HG02870 (cell line): ENCODE data around the gene DLG2.

Source experiments
- ATAC-seq: cut with Tn5 transposase; IDR thresholded peaks from one replicate; pipeline ENCODE4 v1.9.1; 2021; ENCODE audit warnings: mild to moderate bottlenecking, moderate library complexity; ENCODE audit not compliant: unreplicated experiment

Gene DLG2

DNA sequence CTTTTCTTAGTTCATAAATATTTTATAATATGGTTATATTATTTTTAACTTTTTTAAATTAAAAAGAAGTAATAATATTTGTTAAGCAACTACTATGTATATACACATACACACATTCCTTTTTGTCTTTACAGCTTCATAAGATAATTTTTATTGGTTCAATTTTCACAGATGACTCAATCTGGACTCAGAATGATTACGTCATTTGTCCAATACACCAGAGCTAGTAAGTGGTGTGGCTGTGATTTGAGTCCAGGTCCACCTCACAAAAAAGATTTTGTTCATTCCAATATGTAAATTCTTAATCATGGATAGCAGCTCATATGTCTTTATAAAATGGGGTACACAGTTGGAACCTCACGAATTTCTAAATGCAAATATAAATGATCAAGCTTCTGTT is 1014.5 kb downstream of the DLG2 start:
- no peak for ATAC-seq

DNA sequence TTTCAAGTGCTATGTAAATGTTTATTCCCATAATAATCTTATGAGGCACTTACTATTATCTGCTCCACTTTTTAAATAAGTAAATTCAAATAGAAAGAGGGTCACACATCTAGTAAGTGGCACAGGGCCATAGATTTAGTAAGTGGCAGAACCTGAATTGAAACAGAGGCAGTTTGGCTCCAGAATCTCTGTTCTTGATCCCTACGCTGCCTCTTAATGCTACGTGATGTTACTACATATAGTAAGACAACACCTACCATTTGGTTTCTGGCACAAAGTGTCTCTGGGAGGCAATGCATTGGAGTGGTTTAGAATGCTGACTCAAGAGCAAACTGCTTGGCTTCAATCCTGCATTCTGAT is 1018.3 kb downstream of the DLG2 start:
- ATAC-seq: no peak

DNA sequence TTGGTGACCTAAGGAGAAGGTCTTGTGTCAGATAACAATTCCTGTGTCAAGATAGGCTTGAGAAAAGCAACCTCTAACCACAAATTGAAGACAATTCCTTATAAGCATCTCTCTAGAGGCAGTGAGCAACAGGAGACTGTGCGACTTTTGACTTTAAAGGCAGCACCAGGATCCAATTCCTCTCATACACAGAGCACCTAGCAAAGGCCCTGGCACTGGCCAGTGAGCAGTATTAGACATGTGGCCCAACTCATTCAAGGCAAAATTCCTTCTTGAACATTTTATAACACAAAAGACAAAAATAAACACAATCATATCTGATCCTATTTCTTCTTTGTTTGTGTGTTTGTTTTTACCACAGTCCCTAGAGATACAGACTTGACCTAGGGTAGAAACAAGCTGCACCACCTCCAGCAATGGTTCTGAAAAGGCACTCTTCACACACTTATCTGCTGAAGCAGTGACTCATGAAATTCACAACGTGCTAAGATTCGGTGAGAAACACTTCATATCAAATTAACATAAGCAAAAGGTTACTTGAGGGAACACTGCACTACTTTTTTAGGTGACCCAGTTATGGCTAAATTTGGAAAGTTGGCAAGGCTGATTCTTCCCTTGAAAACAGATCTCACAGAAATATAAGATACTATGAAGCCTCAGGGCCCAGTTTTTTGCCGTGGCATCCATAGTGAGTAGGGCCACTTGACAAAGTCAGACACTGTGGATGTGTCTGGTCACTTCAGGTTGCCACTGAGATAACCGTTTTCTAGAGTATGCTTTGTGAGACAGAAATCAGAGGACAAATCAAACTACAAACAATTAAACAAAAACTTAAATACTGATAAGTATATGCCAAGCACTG is 1018.9 kb downstream of the DLG2 start:
- no peak for ATAC-seq

DNA sequence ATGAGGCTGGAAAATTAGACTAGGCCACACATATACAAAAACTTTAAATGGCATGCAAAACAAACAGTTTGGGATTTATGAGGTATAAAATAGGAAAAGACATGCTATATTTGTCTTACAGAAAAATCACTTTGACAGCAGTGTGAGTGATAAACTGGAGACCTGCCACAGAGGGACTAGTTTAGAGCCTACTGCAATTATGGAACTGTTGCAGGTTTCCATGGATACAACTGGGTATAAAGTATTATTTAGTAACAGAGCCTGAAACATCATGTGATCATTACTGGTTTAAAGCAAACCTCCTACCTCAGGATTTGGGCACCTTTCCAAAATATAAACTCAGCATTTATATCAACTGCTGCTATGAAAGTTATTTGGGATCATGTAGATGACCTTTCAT is 1032.5 kb downstream of the DLG2 start:
- no peak for ATAC-seq

DNA sequence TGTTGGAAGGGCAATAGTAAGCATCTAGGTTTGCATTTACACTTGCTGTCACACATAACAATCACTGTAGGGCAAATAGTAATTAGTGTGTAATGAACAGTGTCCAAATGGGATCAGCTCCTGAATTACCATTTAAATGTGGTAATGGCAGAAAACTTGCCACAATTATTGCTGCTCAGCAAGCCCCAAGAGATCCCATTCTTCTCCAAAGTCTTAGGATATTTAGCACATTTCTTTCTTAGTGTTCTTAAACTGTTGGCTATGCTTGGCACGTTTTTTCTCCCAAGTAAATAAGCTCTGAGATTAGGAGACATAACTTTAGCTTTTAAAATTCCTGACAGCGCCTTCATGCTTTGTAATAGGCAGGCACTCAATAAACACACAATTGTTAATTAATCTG is 1037.0 kb downstream of the DLG2 start:
- ATAC-seq: no peak

DNA sequence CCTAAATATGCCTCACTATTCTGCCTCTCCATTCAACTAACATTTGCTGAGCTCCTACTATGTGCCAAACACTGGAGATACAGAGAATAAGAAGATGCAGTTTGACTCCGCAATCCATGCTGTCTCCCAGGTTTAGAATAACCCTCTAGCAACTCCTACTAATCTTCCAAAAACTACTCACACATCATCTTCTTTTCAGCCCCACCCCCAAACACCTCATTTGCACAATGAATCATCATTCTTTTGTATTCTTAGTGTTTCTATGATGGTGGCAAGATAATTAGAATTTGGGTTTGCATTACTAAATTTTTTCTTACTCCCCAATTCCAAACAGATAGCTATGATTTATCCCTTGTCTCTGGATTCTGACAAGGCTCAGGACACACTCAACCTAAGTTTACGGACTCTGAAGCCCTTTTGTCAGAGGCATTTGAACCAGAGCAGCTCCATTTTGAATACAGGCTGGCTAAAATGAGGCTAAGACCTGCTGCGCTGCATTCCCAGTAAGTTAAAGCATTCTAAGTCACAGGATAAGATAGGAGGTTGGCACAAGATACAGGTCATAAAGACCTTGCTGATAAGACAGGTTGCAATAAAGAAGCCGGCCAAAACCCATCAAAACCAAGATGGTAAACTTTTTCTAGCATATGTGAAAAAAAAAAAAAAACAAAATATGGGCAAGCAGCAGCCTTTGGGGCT is 1038.9 kb downstream of the DLG2 start:
- ATAC-seq: no peak

DNA sequence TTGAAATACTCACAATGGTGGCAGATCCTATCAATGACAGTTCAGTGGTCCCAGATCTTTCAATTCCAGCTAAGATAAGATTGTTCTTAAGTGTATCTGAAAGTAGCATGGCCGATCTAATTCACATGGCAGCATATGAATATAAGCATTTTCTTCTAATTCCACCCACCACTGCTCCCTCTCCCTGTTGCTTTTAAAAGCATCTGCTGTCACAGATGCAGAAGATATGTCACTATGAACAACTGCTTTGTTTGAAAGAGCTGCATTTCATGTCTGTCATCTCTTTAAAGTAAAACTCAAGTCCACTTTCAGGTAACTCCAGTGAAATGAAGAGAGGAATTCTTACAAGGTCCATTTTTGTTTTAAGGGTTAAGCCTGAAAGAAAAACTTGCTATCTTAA is 1044.0 kb downstream of the DLG2 start:
- no peak for ATAC-seq

DNA sequence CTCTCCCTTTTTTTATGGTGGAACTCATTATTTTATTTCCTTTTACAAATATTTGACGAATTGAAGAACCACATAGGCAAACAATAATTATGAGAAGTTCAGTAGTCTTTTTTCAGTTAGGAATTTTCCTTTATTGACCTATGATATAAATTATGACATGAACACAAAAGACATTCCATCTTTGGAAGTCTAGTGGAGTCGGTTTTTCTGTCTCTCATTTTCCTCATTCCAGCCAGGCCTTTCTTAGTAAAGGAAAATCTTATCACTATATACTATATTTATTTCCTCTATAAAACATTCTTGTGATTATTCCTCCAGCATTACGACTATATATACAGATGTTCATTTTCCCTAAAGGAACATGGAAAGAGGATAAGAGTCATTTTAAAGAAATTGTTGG is 1046.1 kb downstream of the DLG2 start:
- no peak for ATAC-seq

DNA sequence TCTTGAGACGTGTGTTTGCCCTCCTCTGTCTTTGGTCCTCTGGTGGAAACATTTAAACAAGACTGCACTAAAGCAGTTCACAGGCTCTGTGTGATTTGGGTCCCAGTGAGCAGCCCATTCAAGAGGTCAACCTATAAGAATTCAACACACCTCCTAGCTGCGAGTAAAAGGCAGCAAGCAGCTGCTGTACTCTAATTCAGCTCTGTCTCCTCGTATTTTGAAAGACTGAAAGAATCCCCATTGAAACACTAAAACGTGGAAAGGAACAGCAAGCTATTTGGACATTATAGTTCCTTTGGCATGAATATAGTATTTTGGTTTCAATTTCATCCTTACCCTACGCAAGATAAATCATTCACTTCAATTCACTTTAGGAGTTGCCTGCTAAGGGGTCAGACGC is 1046.7 kb downstream of the DLG2 start:
- ATAC-seq: no peak

DNA sequence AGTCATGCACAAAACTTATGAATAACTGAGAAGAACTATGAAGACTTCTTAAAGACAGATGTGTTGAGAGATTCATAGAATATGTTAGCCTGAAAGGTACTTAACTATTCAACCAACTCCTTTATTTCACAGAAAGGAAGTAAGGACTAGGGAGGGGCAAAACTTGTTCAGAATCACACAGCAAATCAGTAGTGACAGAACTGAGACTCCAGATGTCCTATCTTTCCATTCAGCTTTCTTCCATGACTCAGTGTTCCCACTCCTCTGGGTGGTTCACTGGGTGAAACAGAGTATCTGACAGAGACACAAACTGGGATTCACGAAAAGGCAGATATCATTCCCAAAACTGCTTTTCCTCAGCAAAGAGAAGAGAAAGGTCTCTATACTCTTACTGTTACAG is 1053.3 kb downstream of the DLG2 start:
- no peak for ATAC-seq

DNA sequence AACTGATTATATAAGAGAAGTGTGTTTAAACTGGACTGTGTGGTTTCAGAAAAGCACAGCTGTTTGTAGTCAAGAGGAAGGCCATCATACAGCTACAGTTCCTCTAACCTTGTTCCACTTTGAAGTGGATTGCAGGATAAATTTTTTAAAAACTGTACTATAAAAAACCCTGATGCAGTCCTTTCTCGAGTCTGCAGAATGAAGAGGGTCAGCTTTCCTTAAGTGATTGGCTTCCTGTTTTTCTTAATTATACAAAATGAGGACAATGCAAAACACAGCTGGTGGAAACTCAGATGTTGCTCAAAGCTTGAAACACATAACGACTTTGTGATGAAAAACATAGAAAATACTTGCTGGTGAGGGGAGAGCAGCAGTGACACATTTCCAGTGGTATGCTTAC is 1060.5 kb downstream of the DLG2 start:
- no peak for ATAC-seq

DNA sequence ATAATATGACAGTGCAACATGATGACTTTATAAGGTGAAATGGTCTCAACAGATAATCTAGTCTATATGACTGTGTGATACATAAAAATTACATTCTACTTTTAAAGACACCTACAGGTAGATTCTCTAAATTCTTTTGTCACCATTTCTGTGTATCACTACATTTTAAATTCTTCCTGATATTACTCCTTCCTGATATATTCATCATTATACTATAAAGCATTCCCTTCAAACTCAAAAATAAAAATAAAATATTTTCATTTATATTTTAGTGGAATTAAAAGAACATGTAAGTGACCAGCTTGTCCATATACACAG is 1062.3 kb downstream of the DLG2 start:
- ATAC-seq: no peak

DNA sequence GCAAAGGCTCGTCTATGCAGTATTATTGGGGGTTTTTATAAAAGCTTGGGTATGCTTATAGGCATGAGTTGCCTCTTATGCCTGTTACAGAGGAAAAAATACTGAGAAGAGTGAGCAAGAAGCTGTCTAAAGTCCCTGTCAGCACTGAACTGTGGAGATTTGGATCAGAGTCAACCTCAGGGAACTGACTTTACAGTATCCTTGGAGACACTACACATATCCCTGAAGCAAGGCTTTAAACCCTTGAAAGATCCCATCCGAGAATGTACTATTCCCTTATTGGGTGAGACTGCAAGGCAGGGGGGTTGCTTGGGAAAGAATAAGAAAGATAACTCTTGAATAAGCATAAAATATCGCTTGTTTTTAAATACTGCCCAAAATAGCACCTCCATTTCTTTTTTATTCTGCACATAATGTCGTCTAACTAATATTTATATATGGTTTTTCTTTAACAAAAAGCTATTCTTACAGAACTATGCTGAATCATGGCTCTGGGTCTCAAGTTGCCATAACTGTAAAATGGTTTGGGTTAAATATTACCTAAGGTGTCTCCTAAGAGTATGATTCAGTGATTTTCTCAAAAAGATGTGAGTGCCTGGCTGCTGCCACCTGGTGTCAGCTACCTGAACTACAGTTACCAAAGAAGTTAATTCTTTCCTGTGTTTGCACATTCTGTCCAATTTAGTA is 1062.8 kb downstream of the DLG2 start:
- ATAC-seq: peak; percentile 73

DNA sequence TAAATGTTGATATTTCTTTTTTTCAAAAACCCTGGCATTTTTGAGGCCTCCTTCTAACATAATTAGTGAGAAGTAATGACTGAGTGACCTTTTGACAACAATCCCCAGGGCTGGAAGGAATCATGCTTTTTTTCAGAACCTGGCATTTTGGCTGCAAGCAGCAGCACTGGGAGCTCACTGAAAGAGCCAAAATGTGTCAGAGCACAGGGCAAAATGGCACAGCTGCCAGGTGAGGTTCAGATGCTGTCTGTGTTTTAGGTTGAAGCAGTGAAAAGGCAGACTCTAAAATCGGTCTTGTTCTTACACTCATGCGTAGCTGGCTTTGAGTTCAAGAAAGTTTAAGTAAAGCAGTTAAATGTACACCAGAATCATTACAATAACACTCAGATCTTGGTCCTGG is 1063.8 kb downstream of the DLG2 start:
- ATAC-seq: no peak

DNA sequence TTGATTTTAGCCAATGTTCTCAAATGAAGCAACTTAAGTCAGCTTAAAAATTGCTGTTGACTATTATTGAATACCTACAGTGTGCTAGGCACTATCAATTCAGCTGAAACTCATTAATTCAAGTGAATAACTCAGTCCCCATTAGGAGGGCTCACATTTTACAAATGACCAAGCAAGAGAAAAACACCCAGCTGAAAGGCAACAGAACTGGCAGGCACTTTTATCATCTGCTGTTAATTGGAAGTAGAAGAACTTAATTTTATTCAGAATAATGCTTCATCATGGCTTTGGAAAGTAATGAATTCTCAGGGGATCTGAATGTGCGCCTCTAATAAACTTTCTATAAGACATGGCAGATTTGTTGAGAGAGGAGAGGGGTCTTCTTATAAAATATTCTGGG is 1066.9 kb downstream of the DLG2 start:
- no peak for ATAC-seq

DNA sequence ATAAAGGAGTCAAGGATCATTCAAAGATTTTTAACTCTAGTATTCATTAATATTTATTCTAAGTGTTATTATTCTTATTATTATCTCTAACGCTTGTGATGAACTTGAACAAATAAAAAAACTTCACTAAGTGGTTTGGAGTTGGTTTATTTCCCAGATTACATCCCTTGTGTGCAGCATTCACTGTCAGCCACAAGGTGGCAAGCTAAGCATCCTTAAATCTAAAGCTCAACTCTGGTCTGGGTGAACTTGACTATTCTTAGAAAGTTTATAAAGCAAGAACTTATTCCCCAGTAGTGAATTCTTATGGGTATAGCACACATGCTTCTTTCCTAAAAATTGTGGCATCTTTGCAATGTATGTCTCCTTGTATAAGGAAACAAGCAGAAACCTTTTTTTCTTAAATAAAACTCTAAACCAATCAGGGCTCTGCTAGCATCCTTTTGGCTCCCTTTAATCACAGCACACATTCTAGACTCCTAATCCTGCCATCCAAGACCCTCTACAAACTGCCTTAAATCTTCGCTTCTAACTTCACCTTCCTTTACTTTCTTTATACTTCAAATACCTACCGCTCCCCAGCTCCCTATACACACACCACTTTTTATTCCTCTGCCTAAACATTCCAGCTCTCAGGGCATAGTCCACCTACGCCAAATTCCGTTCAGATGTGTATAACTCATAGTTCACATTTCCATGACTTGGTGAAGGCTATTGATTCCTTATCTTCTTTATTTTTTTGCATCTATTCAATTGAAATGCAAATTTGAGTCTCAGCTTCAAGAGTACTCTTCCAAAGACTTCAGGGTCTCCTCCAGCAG is 1068.8 kb downstream of the DLG2 start:
- peak; percentile 88 for ATAC-seq

DNA sequence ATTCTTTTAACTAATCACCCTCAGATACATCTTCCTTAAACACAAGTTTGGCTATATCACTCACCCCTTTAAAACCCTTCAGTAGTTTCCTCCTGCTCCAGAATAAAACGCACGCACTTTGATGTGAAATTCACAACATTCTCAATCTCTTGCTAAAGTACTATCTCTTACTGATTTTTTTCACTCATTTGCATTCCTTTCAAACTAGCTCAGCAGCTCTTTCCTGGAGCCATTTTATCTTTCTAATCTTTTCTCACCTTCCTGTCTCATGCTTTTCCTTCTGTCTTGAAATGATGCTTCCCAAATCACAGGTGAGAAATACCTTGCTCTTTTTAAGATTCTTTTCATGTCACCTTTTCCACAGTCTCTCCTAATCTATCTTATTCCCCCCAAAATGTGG is 1074.4 kb downstream of the DLG2 start:
- ATAC-seq: no peak

DNA sequence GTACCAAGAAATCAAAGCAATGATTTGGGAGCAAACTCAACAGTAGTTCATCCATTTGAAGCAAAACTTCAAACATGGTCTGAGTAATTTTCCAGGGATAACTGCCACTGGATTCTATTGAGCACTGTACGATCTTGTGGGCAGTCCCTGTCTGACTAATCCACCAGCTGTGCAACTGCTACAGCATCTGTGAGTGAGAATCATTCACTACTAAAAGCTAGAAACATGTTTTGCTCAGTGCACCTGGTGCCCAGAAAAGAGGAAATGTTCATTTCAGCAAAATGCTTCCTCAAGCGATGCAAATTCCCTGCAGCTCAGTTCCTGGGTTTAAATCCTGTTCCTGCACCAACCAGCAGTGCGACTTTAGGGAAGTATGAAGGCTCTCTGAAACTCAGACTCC is 1077.9 kb downstream of the DLG2 start:
- ATAC-seq: peak; percentile 99

DNA sequence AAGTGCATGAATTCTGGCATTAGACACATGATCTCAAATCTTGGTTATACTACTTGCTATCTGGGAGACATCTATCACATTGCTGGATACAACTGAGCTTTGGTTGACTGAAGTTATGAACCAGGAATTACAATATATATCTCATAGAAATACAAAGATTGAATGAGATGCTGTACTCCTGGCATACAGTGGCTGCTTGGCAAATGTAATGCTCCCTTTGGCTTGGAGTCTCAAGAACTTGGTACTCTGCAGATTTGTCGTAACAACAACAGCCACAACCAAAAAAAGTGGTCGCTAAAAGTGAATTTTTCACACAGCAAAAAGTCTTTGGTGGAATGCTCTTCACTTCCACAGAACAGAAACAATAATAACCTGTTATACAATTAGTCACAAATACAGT is 1082.6 kb downstream of the DLG2 start:
- no peak for ATAC-seq

DNA sequence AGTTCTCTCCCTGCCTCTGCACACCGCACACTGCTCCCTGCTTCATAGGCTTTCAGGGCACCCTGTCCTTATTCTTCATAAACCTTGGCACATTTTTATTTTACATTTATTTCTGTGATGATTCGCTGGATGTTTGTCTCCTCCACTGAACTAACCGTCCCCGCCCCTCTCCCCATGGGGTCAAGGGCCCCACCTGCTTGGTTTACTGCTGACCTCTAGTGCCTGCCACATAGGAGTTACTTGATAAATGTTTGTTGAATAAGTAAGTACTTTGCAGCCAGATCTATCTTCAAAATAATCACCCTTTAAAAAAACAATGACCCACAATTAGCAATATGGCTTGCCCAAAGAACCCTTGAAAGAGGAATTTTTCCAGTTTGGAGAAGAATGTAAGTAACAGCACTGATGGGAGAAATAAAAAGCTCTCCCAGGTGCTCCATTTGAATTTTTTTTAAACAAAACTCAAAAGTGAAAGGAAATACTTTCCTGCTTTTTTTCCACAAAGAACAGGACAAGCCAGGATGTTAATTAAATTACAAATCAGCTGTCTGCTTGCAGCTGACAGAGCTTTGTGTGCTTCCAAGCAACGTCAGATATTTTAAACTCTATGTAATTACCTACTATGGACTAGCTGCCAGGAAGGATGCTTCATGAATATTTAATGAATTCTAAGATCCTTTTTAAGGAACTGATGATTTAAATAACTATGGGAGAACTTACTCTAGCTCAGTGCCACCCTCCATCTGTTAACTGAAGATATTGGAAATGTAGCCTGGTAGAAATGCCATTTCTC is 1083.6 kb downstream of the DLG2 start:
- no peak for ATAC-seq
